ENCODE measurements around the gene RHOU. TPM values are rescaled to one million over a fixed set of nuclear protein-coding genes. Genes with fewer than 3 reads are reported as not detected.

The RHOU gene
- total and polyA plus RNA-seq, 2 donors (not counting 3 experiments of a cell fraction or from before 2014, with no cell fraction given) = 0.04 to 0.40 TPM

DNA sequence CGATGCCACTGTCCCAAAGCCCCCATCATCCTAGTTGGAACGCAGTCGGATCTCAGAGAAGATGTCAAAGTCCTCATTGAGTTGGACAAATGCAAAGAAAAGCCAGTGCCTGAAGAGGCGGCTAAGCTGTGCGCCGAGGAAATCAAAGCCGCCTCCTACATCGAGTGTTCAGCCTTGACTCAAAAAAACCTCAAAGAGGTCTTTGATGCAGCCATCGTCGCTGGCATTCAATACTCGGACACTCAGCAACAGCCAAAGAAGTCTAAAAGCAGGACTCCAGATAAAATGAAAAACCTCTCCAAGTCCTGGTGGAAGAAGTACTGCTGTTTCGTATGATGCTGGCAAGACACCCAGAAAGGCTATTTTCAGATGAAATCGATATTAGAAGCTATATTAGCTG lies 8.1 kb downstream of the RHOU start:
- Histone ChIP-seq H3K27ac (ENCODE audit: insufficient read depth, low read depth, low read length) (no peak overlapping the region), H3K4me2 (ENCODE audit: insufficient read depth, low read length) (no peak overlapping the region), H3K4me1 (ENCODE audit: control insufficient read depth, extremely low read depth, insufficient read depth, low read length) (no peaks in the 10 kb centered on the region), H2AFZ (ENCODE audit: low read depth, low read length) (no peak overlapping the region), H3K79me2 (ENCODE audit: control insufficient read depth, insufficient read depth, low read length) (no peaks in the 10 kb centered on the region), H3K9me3 (replicated peaks; ENCODE audit: control insufficient read depth, insufficient read depth, low read length) (no peaks in the 10 kb centered on the region), H3K27me3 (ENCODE audit: control insufficient read depth in 2 of 2, insufficient read depth in 2 of 2, low read length in 2 of 2) (no peaks in the 10 kb centered on the region), H4K20me1 (replicated peaks; ENCODE audit: control insufficient read depth, extremely low read depth, insufficient read depth, low read length) (no peaks in the 10 kb centered on the region), H3K9ac (replicated peaks; ENCODE audit: extremely low read depth, insufficient read depth, low read length) (no peak overlapping the region), H3K4me3 (replicated peaks in 1 of 3; ENCODE audit: insufficient read depth in 1 of 3, low read depth in 1 of 3, low read length in 3 of 3) (no peak overlapping the region), H3K9me1 (replicated peaks; ENCODE audit: control insufficient read depth, extremely low read depth, insufficient read depth, low read length) (no peaks in the 10 kb centered on the region), H3K36me3 (ENCODE audit: control insufficient read depth in 2 of 2, extremely low read depth in 1 of 2, insufficient read depth in 2 of 2, low read length in 2 of 2) (no peaks in the 10 kb centered on the region)
- BruUV-seq (replicated peaks) = no TSS peak
- no peak for DNase-seq (ENCODE audit: low read depth, low spot score)
- CTCF ChIA-PET = no interaction called here
- TF ChIP-seq EZH2 (IDR thresholded peaks at IDR 0.05; ENCODE audit: borderline replicate concordance, low read depth, low read length, severe bottlenecking) = no peak
- no peak for TF ChIP-seq FOS (IDR thresholded peaks at IDR 0.05; ENCODE audit: borderline replicate concordance, insufficient read depth, low read length)
- TF ChIP-seq, protein P1, sequence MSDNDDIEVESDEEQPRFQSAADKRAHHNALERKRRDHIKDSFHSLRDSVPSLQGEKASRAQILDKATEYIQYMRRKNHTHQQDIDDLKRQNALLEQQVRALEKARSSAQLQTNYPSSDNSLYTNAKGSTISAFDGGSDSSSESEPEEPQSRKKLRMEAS (IDR thresholded peaks at IDR 0.05; ENCODE audit: insufficient read depth, insufficient read length) = no peak
- TF ChIP-seq JUN (IDR thresholded peaks at IDR 0.05; ENCODE audit: borderline replicate concordance, insufficient read depth, insufficient read length, low read depth) = no peak
- no peak for FAIRE-seq
- POLR2A ChIA-PET = no interaction called here
- dilution Hi-C loops (cut with MboI; ENCODE audit: extremely low pct_ligation_motif_present, low sequenced_read_pairs) = no loop called here
- intact Hi-C loops (cut with micrococcal nuclease) = no loop called here

DNA sequence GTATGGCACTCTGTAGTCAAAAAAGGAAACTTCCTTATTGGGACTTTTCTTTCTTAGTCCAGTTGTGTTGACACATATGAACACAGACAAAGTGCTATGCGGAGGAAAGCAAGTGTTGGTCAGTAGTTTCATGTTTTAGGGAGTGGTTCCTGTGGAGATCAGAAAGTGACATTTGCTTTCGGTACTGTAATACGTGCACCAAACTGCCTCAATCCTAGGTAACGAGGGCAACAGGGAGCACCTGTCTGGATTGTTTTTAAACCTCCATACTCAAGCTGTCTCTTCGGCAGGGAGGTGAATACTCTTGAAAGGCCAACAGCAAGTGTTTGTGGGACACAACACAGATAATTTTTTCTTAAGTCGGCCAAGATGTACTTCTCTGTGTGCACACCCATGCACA lies 9.1 kb downstream of the RHOU start:
- no TSS peak for BruUV-seq (replicated peaks)
- FAIRE-seq = no peak
- ChIA-PET POLR2A (no interaction called here), CTCF (no interaction called here)
- H2AFZ ChIP-seq (ENCODE audit: low read depth, low read length) = no peak overlapping the region
- no peak overlapping the region for H3K27ac ChIP-seq (ENCODE audit: insufficient read depth, low read depth, low read length)
- no peak for DNase-seq (ENCODE audit: low read depth, low spot score)
- H3K4me2 ChIP-seq (ENCODE audit: insufficient read depth, low read length) = no peak overlapping the region
- intact Hi-C loops (cut with micrococcal nuclease) (no loop called here), dilution Hi-C loops (cut with MboI; ENCODE audit: extremely low pct_ligation_motif_present, low sequenced_read_pairs) (no loop called here)
- no peaks in the 10 kb centered on the region for H4K20me1 ChIP-seq (replicated peaks; ENCODE audit: control insufficient read depth, extremely low read depth, insufficient read depth, low read length)
- no peak overlapping the region for H3K4me3 ChIP-seq (replicated peaks in 1 of 3; ENCODE audit: insufficient read depth in 1 of 3, low read depth in 1 of 3, low read length in 3 of 3)
- no peak overlapping the region for H3K9ac ChIP-seq (replicated peaks; ENCODE audit: extremely low read depth, insufficient read depth, low read length)
- H3K9me3 ChIP-seq (replicated peaks; ENCODE audit: control insufficient read depth, insufficient read depth, low read length) = no peaks in the 10 kb centered on the region
- TF ChIP-seq POLR2A (IDR thresholded peaks at IDR 0.05; ENCODE audit: low read depth, low read length) = no peak
- no peaks in the 10 kb centered on the region for H3K79me2 ChIP-seq (ENCODE audit: control insufficient read depth, insufficient read depth, low read length)
- H3K9me1 ChIP-seq (replicated peaks; ENCODE audit: control insufficient read depth, extremely low read depth, insufficient read depth, low read length) = no peaks in the 10 kb centered on the region
- no peaks in the 10 kb centered on the region for H3K4me1 ChIP-seq (ENCODE audit: control insufficient read depth, extremely low read depth, insufficient read depth, low read length)
- H3K36me3 ChIP-seq (ENCODE audit: control insufficient read depth in 2 of 2, extremely low read depth in 1 of 2, insufficient read depth in 2 of 2, low read length in 2 of 2) = no peaks in the 10 kb centered on the region
- no peaks in the 10 kb centered on the region for H3K27me3 ChIP-seq (ENCODE audit: control insufficient read depth in 2 of 2, insufficient read depth in 2 of 2, low read length in 2 of 2)

Measured in endothelial cell of umbilical vein (primary cell).